DOHH2 (cell line): ENCODE measurements around the gene PATJ.

ENCODE experiments used
- EZH2phosphoT487 ChIP-seq: fragments of 200-600 bp; sonication (generic); IDR thresholded peaks from 2 replicates; pipeline ENCODE4 v1.6.1; 2017; ENCODE audit warnings: borderline replicate concordance, mild to moderate bottlenecking, antibody characterized with exemption, low read length, moderate library complexity, mixed read lengths
- TF ChIP-seq, protein P1 (sequence below): fragments of 200-600 bp; sonication (generic); IDR thresholded peaks from one replicate; pipeline ENCODE4 v1.5.1; 2014; ENCODE audit warnings: antibody characterized with exemption, mild to moderate bottlenecking, low read depth, low read length; ENCODE audit not compliant: poor library complexity, severe bottlenecking

DNA sequence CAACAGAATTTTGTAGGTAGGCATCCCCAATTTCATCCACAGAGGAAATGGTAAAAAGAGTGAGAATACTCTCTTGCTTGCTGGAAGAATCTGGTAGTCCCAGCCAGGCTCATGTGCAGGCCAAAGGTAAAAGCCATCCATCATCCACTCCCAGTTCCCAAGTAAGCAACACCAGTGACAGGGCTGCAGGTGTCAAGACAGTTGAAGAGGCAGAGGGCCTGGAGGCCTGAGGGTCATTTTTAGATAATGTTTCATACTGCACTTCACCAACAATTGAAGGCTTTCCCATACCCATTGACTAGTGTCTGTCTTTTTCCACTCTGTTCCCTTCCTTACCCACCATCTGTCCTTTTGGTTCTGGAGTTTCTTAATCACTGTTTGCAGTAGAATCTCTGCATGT, 310.7 kb downstream of the PATJ start:
- TF ChIP-seq, protein P1, sequence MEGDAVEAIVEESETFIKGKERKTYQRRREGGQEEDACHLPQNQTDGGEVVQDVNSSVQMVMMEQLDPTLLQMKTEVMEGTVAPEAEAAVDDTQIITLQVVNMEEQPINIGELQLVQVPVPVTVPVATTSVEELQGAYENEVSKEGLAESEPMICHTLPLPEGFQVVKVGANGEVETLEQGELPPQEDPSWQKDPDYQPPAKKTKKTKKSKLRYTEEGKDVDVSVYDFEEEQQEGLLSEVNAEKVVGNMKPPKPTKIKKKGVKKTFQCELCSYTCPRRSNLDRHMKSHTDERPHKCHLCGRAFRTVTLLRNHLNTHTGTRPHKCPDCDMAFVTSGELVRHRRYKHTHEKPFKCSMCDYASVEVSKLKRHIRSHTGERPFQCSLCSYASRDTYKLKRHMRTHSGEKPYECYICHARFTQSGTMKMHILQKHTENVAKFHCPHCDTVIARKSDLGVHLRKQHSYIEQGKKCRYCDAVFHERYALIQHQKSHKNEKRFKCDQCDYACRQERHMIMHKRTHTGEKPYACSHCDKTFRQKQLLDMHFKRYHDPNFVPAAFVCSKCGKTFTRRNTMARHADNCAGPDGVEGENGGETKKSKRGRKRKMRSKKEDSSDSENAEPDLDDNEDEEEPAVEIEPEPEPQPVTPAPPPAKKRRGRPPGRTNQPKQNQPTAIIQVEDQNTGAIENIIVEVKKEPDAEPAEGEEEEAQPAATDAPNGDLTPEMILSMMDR = no peak
- no peak for TF ChIP-seq EZH2phosphoT487
